Mesendoderm (in vitro differentiated cells): ENCODE results near the gene SLC2A14.
"Not testable (repeated sequence)": the region's sequence is repeated elsewhere in the genome, so short reads cannot be mapped to it uniquely, and the experiment has no call there.

Source experiments
- DNase-seq: peaks from one replicate; pipeline ENCODE4 v3.0.0; 2013
- H2AK5ac ChIP-seq: 2 replicates; pipeline ENCODE4 v1.6.1; 2013; ENCODE audit warnings: low read length, inconsistent platforms
- H2BK120ac ChIP-seq: 2 replicates; pipeline ENCODE4 v1.6.1; 2013; ENCODE audit warnings: low read depth, mild to moderate bottlenecking, low read length, moderate library complexity, mixed read lengths
- H2BK15ac ChIP-seq: replicated peaks from 2 replicates; pipeline ENCODE4 v1.6.1; 2013; ENCODE audit warnings: low read depth, mild to moderate bottlenecking, moderate library complexity
- H2BK5ac ChIP-seq: 2 replicates; pipeline ENCODE4 v1.6.1; 2013; ENCODE audit warnings: low read length, inconsistent platforms
- H3K18ac ChIP-seq: 2 replicates; pipeline ENCODE4 v1.6.1; 2013; ENCODE audit warnings: mild to moderate bottlenecking, low read length, mixed read lengths
- H3K23ac ChIP-seq: one replicate; pipeline ENCODE4 v1.6.1; 2013; ENCODE audit warnings: low read length
- H3K27ac ChIP-seq: 2 replicates; pipeline ENCODE4 v1.5.1; 2013; ENCODE audit warnings: low read depth, mild to moderate bottlenecking, inconsistent platforms, low read length, moderate library complexity
- H3K27me3 ChIP-seq: 2 replicates; pipeline ENCODE4 v1.6.1; 2013; ENCODE audit warnings: low read length, control low read depth, mild to moderate bottlenecking, inconsistent platforms; ENCODE audit not compliant: insufficient read depth, poor library complexity
- H3K36me3 ChIP-seq: 2 replicates; pipeline ENCODE4 v1.6.1; 2013; ENCODE audit warnings: low read length, inconsistent platforms; ENCODE audit not compliant: control insufficient read depth, insufficient read depth
- H3K4ac ChIP-seq: one replicate; pipeline ENCODE4 v1.6.1; 2013; ENCODE audit warnings: low read depth, mild to moderate bottlenecking, low read length, moderate library complexity
- H3K4me1 ChIP-seq: 2 replicates; pipeline ENCODE4 v1.6.1; 2013; ENCODE audit warnings: low read depth, low read length, inconsistent platforms; ENCODE audit not compliant: control insufficient read depth
- H3K4me2 ChIP-seq: 2 replicates; pipeline ENCODE4 v1.6.1; 2013; ENCODE audit warnings: low read length
- H3K4me3 ChIP-seq: 2 replicates; pipeline ENCODE4 v1.5.1; 2013; ENCODE audit warnings: mild to moderate bottlenecking, low read length
- H3K56ac ChIP-seq: one replicate; pipeline ENCODE4 v1.6.1; 2013; ENCODE audit warnings: low read length
- H3K79me1 ChIP-seq: 2 replicates; pipeline ENCODE4 v1.6.1; 2013; ENCODE audit warnings: low read length, inconsistent platforms
- H3K79me2 ChIP-seq: 2 replicates; pipeline ENCODE4 v1.6.1; 2013; ENCODE audit warnings: mild to moderate bottlenecking, low read length; ENCODE audit not compliant: control insufficient read depth, insufficient read depth
- H3K9ac ChIP-seq: 2 replicates; pipeline ENCODE4 v1.6.1; 2013; ENCODE audit warnings: low read length, inconsistent platforms
- H4K5ac ChIP-seq: one replicate; pipeline ENCODE4 v1.6.1; 2013; ENCODE audit warnings: low read length
- H4K8ac ChIP-seq: one replicate; pipeline ENCODE4 v1.6.1; 2013; ENCODE audit warnings: low read depth, mild to moderate bottlenecking, control low read depth, low read length, moderate library complexity
- WGBS: extraction: QIAGEN DNeasy Blood & Tissue Kit; methylation state at CpG from one replicate; pipeline ENCODE4 v1.1.7; 2013; ENCODE audit warnings: low lambda C conversion rate, missing lambda C conversion rate; ENCODE audit not compliant: insufficient coverage; ENCODE audit errors: extremely low coverage; 5-methylcytosine and 5-hydroxymethylcytosine counted together

Gene SLC2A14

GRCh38 chr12:7905071-7905470, 32.4 kb upstream of the SLC2A14 start:
- no peak overlapping the region for H3K9ac ChIP-seq
- H4K8ac ChIP-seq: no peak overlapping the region
- H3K79me1 ChIP-seq: no peaks in the 10 kb centered on the region
- peak overlapping the region; percentile 36 for H2BK15ac ChIP-seq
- H3K4me1 ChIP-seq: peaks cover 2% of the 10 kb centered on the region
- no peaks in the 10 kb centered on the region for H3K79me2 ChIP-seq
- H3K4me3 ChIP-seq: no peak overlapping the region
- WGBS: no CpG with 5 or more reads among the region's 1 CpG
- H2BK5ac ChIP-seq: no peak overlapping the region
- H4K5ac ChIP-seq: no peak overlapping the region
- no peak overlapping the region for H2BK120ac ChIP-seq
- DNase-seq: no peak
- H3K56ac ChIP-seq: no peak overlapping the region
- H3K4ac ChIP-seq: peak overlapping the region; percentile 91
- H3K36me3 ChIP-seq: no peaks in the 10 kb centered on the region
- H3K27me3 ChIP-seq: no peaks in the 10 kb centered on the region
- H3K4me2 ChIP-seq: no peak overlapping the region
- peak overlapping the region; percentile 86 for H3K27ac ChIP-seq
- no peak overlapping the region for H3K23ac ChIP-seq
- no peak overlapping the region for H2AK5ac ChIP-seq
- H3K18ac ChIP-seq: no peak overlapping the region

GRCh38 chr12:7902416-7902815, 29.7 kb upstream of the SLC2A14 start:
- H3K4me2 ChIP-seq, H3K4me1 ChIP-seq, H3K79me2 ChIP-seq, H3K27ac ChIP-seq, H3K23ac ChIP-seq, H4K8ac ChIP-seq, H3K79me1 ChIP-seq, H3K4me3 ChIP-seq, H4K5ac ChIP-seq, H3K4ac ChIP-seq, H2BK5ac ChIP-seq, H3K27me3 ChIP-seq, H3K56ac ChIP-seq, H2AK5ac ChIP-seq, H3K36me3 ChIP-seq, H2BK15ac ChIP-seq, H3K18ac ChIP-seq, DNase-seq, H3K9ac ChIP-seq: not testable (repeated sequence)
- WGBS: no CpG with 5 or more reads among the region's 8 CpGs
- peak overlapping the region; percentile 24 for H2BK120ac ChIP-seq

DNA sequence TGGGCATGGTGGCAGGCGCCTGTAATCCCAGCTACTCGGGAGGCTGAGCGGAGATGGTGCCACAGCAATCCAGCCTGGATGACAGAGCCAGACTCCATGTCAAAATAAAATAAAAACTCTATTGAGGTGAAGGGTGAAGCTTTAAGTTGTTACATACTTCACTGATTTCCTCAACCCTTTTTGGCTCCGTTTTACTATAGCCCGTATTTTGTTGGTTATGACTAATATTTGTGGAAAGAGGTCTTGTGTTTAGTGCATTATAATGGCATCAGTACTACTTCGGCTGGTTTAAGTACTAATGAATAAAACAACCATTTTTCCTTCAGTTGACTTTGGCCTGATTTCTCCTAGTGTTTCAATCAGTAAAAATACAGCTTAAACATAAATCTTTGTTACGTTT, 27.0 kb upstream of the SLC2A14 start:
- H3K4me1 ChIP-seq: no peaks in the 10 kb centered on the region
- no peak overlapping the region for H2AK5ac ChIP-seq
- H4K8ac ChIP-seq: peak overlapping the region; percentile 39
- no peak overlapping the region for H2BK15ac ChIP-seq
- no peak overlapping the region for H2BK120ac ChIP-seq
- H3K18ac ChIP-seq: no peak overlapping the region
- no peak for DNase-seq
- H3K4ac ChIP-seq: no peak overlapping the region
- no peaks in the 10 kb centered on the region for H3K79me1 ChIP-seq
- H3K4me3 ChIP-seq: no peak overlapping the region
- H3K56ac ChIP-seq: no peak overlapping the region
- H3K4me2 ChIP-seq: no peak overlapping the region
- no peaks in the 10 kb centered on the region for H3K27me3 ChIP-seq
- H3K27ac ChIP-seq: no peak overlapping the region
- no CpG with 5 or more reads among the region's 7 CpGs for WGBS
- no peaks in the 10 kb centered on the region for H3K79me2 ChIP-seq
- H3K9ac ChIP-seq: no peak overlapping the region
- no peak overlapping the region for H4K5ac ChIP-seq
- H3K36me3 ChIP-seq: no peaks in the 10 kb centered on the region
- H3K23ac ChIP-seq: no peak overlapping the region
- H2BK5ac ChIP-seq: no peak overlapping the region

DNA sequence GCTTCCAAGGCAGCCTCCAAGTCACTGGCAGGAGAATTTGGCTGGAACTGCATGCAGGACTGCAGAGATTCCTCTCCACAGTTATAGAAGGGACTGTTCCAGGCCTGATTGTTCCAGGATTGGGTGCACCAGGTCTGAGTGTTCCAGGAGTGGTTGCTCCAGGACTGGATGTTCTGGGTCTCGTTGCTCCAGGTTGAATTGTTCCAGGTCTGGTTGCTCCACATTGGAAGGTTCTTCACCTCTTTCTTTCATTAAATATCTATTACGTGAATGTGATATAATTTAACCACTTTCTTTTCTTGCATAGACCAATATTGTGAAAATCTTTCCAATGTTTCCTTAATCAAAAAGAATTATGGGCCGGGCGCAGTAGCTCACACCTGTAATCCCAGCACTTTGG, 24.0 kb upstream of the SLC2A14 start:
- H3K4me1 ChIP-seq, H3K4me2 ChIP-seq, DNase-seq, H3K79me2 ChIP-seq, H3K9ac ChIP-seq, H4K5ac ChIP-seq, H2AK5ac ChIP-seq, H3K4ac ChIP-seq, H2BK15ac ChIP-seq, H3K4me3 ChIP-seq, H3K27me3 ChIP-seq, H3K56ac ChIP-seq, H2BK120ac ChIP-seq, H3K36me3 ChIP-seq, H3K18ac ChIP-seq, H4K8ac ChIP-seq, H3K23ac ChIP-seq, H3K27ac ChIP-seq, H2BK5ac ChIP-seq, H3K79me1 ChIP-seq: not testable (repeated sequence)
- WGBS: no CpG with 5 or more reads among the region's 4 CpGs

- Histone ChIP-seq H2BK5ac (peak overlapping the region; percentile 47), H3K36me3 (no peaks in the 10 kb centered on the region), H4K5ac (no peak overlapping the region), H3K79me2 (no peaks in the 10 kb centered on the region), H4K8ac (no peak overlapping the region), H3K18ac (peak overlapping the region; percentile 64), H3K4me3 (no peak overlapping the region), H3K9ac (no peak overlapping the region), H2BK120ac (peak overlapping the region; percentile 51), H3K4me2 (no peak overlapping the region), H3K27ac (peak overlapping the region; percentile 55), H2AK5ac (peak overlapping the region; percentile 98), H3K4me1 (peaks cover 4% of the 10 kb centered on the region), H3K27me3 (no peaks in the 10 kb centered on the region), H2BK15ac (no peak overlapping the region), H3K23ac (no peak overlapping the region), H3K79me1 (no peaks in the 10 kb centered on the region), H3K4ac (no peak overlapping the region), H3K56ac (peak overlapping the region; percentile 30)
- no peak for DNase-seq
- no CpG with 5 or more reads among the region's 4 CpGs for WGBS
Observed at GRCh38 chr12:7892186-7892980, 19.7 kb upstream of the SLC2A14 start.

GRCh38 chr12:7884689-7885088, 12.0 kb upstream of the SLC2A14 start:
- Histone ChIP-seq H4K5ac (no peak overlapping the region), H3K9ac (no peak overlapping the region), H3K4me3 (no peak overlapping the region), H3K36me3 (no peaks in the 10 kb centered on the region), H2AK5ac (no peak overlapping the region), H2BK5ac (no peak overlapping the region), H2BK15ac (no peak overlapping the region), H3K4me1 (no peaks in the 10 kb centered on the region), H3K27ac (no peak overlapping the region), H3K4me2 (no peak overlapping the region), H3K4ac (no peak overlapping the region), H3K18ac (no peak overlapping the region), H2BK120ac (no peak overlapping the region), H3K79me2 (no peaks in the 10 kb centered on the region), H3K79me1 (no peaks in the 10 kb centered on the region), H3K56ac (peak overlapping the region; percentile 56), H3K23ac (no peak overlapping the region), H4K8ac (no peak overlapping the region), H3K27me3 (no peaks in the 10 kb centered on the region)
- DNase-seq: no peak
- WGBS: no CpG with 5 or more reads among the region's 3 CpGs
